ENCODE results near the gene HGD.

Gene HGD

GRCh38 chr3:120682095-120682681, at the start of gene HGD:
Gene HGD (minus strand): TSS chr3:120682239. CDS start chr3:120682111, 128 bp downstream.
- DNase-seq (ENCODE audit: low read depth in 1 of 2, low spot score in 1 of 2), result no peak

GRCh38 chr3:120730576-120731542, 48.8 kb upstream of the HGD start:
- no peak for DNase-seq (ENCODE audit: low read depth in 1 of 2, low spot score in 1 of 2)

GRCh38 chr3:120726791-120727190, 44.8 kb upstream of the HGD start:
- no peak for DNase-seq (ENCODE audit: low read depth in 1 of 2, low spot score in 1 of 2)

GRCh38 chr3:120719167-120719834, 37.3 kb upstream of the HGD start:
- peak in 1 of 2 donors; percentile 12 for DNase-seq (ENCODE audit: low read depth in 1 of 2, low spot score in 1 of 2)

GRCh38 chr3:120713262-120713661, 31.2 kb upstream of the HGD start:
- no peak for DNase-seq (ENCODE audit: low read depth in 1 of 2, low spot score in 1 of 2)

GRCh38 chr3:120710369-120710768, 28.3 kb upstream of the HGD start:
- no peak for DNase-seq (ENCODE audit: low read depth in 1 of 2, low spot score in 1 of 2)

- DNase-seq (ENCODE audit: low read depth in 1 of 2, low spot score in 1 of 2), result no peak
Observed at GRCh38 chr3:120708408-120708807, 26.4 kb upstream of the HGD start.

GRCh38 chr3:120706950-120707349, 24.9 kb upstream of the HGD start:
- DNase-seq (ENCODE audit: low read depth in 1 of 2, low spot score in 1 of 2), result no peak

- no peak for DNase-seq (ENCODE audit: low read depth in 1 of 2, low spot score in 1 of 2)
Observed at GRCh38 chr3:120705884-120706582, 24.0 kb upstream of the HGD start.

- DNase-seq (ENCODE audit: low read depth in 1 of 2, low spot score in 1 of 2), result no peak
Observed at GRCh38 chr3:120699333-120699732, 17.3 kb upstream of the HGD start.

- no peak for DNase-seq (ENCODE audit: low read depth in 1 of 2, low spot score in 1 of 2)
Observed at GRCh38 chr3:120693439-120694171, 11.6 kb upstream of the HGD start.

GRCh38 chr3:120689395-120689794, 7.4 kb upstream of the HGD start:
- DNase-seq (ENCODE audit: low read depth in 1 of 2, low spot score in 1 of 2), result no peak

- no peak for DNase-seq (ENCODE audit: low read depth in 1 of 2, low spot score in 1 of 2)
Observed at GRCh38 chr3:120688121-120688520, 6.1 kb upstream of the HGD start.

GRCh38 chr3:120685411-120685810, 3.4 kb upstream of the HGD start:
- DNase-seq (ENCODE audit: low read depth in 1 of 2, low spot score in 1 of 2), result no peak

- DNase-seq (ENCODE audit: low read depth in 1 of 2, low spot score in 1 of 2), result no peak
Observed at GRCh38 chr3:120684896-120685295, 2.9 kb upstream of the HGD start.

GRCh38 chr3:120683671-120684301, 1.7 kb upstream of the HGD start:
- no peak for DNase-seq (ENCODE audit: low read depth in 1 of 2, low spot score in 1 of 2)

- no peak for DNase-seq (ENCODE audit: low read depth in 1 of 2, low spot score in 1 of 2)
Observed at GRCh38 chr3:120683213-120683612, 1.2 kb upstream of the HGD start.

GRCh38 chr3:120681506-120682038, 467 bp downstream of the HGD start:
- no peak for DNase-seq (ENCODE audit: low read depth in 1 of 2, low spot score in 1 of 2)

- DNase-seq (ENCODE audit: low read depth in 1 of 2, low spot score in 1 of 2), result no peak
Observed at GRCh38 chr3:120681018-120681417, 1.0 kb downstream of the HGD start.
